ENCODE data around the gene PICK1.

DNA sequence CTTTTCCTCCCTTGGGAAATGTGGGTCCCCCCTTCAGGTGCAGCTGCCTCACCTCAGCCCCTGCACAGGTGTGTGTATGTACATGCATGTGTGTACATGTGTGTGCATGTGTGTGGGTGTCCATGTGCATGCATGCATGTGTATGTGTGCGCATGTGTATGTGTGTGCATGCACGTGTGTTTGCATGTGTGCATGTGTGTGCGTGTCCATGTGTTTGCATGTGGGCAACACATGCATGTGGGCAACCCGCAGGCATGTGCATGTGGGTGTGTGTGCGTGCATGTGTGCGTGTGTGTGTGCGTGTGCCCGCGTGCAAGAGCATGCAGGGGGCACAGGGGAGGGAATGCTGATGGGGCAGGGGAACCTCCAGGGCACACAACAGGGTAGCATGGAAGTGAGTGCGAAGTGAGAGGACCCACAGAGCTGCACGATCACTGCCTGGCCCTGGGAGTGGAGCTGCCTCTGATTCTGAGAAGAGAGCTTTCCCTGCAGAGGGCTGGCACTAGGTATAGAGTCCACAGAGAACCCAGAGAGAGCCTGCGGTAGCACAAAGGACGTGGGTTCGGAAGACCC lies 67.9 kb downstream of the PICK1 start:
- TF ChIP-seq, protein P1, sequence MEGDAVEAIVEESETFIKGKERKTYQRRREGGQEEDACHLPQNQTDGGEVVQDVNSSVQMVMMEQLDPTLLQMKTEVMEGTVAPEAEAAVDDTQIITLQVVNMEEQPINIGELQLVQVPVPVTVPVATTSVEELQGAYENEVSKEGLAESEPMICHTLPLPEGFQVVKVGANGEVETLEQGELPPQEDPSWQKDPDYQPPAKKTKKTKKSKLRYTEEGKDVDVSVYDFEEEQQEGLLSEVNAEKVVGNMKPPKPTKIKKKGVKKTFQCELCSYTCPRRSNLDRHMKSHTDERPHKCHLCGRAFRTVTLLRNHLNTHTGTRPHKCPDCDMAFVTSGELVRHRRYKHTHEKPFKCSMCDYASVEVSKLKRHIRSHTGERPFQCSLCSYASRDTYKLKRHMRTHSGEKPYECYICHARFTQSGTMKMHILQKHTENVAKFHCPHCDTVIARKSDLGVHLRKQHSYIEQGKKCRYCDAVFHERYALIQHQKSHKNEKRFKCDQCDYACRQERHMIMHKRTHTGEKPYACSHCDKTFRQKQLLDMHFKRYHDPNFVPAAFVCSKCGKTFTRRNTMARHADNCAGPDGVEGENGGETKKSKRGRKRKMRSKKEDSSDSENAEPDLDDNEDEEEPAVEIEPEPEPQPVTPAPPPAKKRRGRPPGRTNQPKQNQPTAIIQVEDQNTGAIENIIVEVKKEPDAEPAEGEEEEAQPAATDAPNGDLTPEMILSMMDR (IDR thresholded peaks at IDR 0.05), result no peak
- TF ChIP-seq EP300 (IDR thresholded peaks at IDR 0.05), result no peak
